ENCODE results near the gene YKT6. TPM values are rescaled to one million over a fixed set of nuclear protein-coding genes. Genes with fewer than 3 reads are reported as not detected.

YKT6 gene
- total RNA-seq: 117 and 121 TPM in 2 replicates

GRCh38 chr7:44200699-44201461 is at the start of gene YKT6:
Gene YKT6, plus strand, starts transcription at chr7:44200978. Its CDS starts 158 bp downstream, at chr7:44201136.

GRCh38 chr7:44189286-44189992 is 11.3 kb upstream of the YKT6 start, which contains the start of gene GCK:
Gene GCK, minus strand, starts transcription at chr7:44189439. Its CDS starts 486 bp downstream, at chr7:44188953.

Other genes starting within 250 kb of the YKT6 start
- gene SPDYE1, start 203.1 kb upstream of the YKT6 start, total RNA-seq: under 0.01 TPM in 1 of 2 replicates, not detected in the other
- gene DBNL, start 156.3 kb upstream of the YKT6 start, total RNA-seq: 144 and 156 TPM in 2 replicates
- gene PGAM2, start 135.4 kb upstream of the YKT6 start, total RNA-seq: 0.24 and 0.32 TPM in 2 replicates
- 27.0 and 28.9 TPM in 2 replicates for gene POLM, start 118.4 kb upstream of the YKT6 start, total RNA-seq
- gene AEBP1, start 96.6 kb upstream of the YKT6 start, total RNA-seq: 272 and 309 TPM in 2 replicates
- gene POLD2, start 77.4 kb upstream of the YKT6 start, total RNA-seq: 77.7 and 97.1 TPM in 2 replicates
- not detected in 2 replicates for gene MYL7, start 59.6 kb upstream of the YKT6 start, total RNA-seq
- 0.36 and 1.1 TPM in 2 replicates for gene GCK, start 11.5 kb upstream of the YKT6 start, total RNA-seq
- gene CAMK2B, start 124.6 kb downstream of the YKT6 start, total RNA-seq: not detected in 2 replicates